Neural cell (in vitro differentiated cells): ENCODE data around the gene SLC2A14. TPM values are rescaled to one million over a fixed set of nuclear protein-coding genes. Genes with fewer than 3 reads are reported as not detected.
"Not testable (repeated sequence)": the region's sequence is repeated elsewhere in the genome, so short reads cannot be mapped to it uniquely, and the experiment has no call there.

Source experiments
- H2AFZ ChIP-seq: fragments of 200-600, 300-800 bp; sonication (generic), shearing (Covaris generic); 2 replicates; pipeline ENCODE4 v1.6.0; 2014; ENCODE audit warnings: low read depth, mild to moderate bottlenecking, antibody characterized with exemption, low read length, moderate library complexity
- H3F3A ChIP-seq: fragments of 200-600 bp; shearing (Covaris generic); 2 replicates; pipeline ENCODE4 v1.6.1; 2016; ENCODE audit warnings: mild to moderate bottlenecking, moderate library complexity, mixed read lengths, antibody characterized with exemption, low read length; ENCODE audit not compliant: insufficient read depth, poor library complexity, severe bottlenecking
- H3K27ac ChIP-seq: fragments of 200-600, 300-800 bp; sonication (generic), shearing (Covaris generic); 2 replicates; pipeline ENCODE4 v1.5.1; 2014; ENCODE audit warnings: mild to moderate bottlenecking, low read length, moderate library complexity
- H3K27me3 ChIP-seq: fragments of 300-800, 200-600 bp; sonication (generic), shearing (Covaris generic); 2 replicates; pipeline ENCODE4 v1.6.0; 2014; ENCODE audit warnings: mild to moderate bottlenecking, low read depth, low read length, moderate library complexity; ENCODE audit not compliant: insufficient read depth
- H3K36me3 ChIP-seq: fragments of 300-800, 200-600 bp; sonication (generic), shearing (Covaris generic); 2 replicates; pipeline ENCODE4 v1.5.1; 2014; ENCODE audit warnings: mild to moderate bottlenecking, antibody characterized with exemption, low read length, moderate library complexity; ENCODE audit not compliant: insufficient read depth
- H3K4me2 ChIP-seq: fragments of 300-800, 200-600 bp; sonication (generic), shearing (Covaris generic); 2 replicates; pipeline ENCODE4 v1.6.0; 2014; ENCODE audit warnings: mild to moderate bottlenecking, low read length
- H3K4me3 ChIP-seq: fragments of 300-800, 200-600 bp; sonication (generic), shearing (Covaris generic); 2 replicates; pipeline ENCODE4 v1.5.1; 2014; ENCODE audit warnings: mild to moderate bottlenecking, low read length, moderate library complexity
- H3K79me2 ChIP-seq: fragments of 200-600 bp; shearing (Covaris generic); replicated peaks from 2 replicates; pipeline ENCODE4 v1.6.0; 2014; ENCODE audit warnings: mild to moderate bottlenecking, low read length, moderate library complexity; ENCODE audit not compliant: insufficient read depth
- H3K9ac ChIP-seq: fragments of 300-800, 200-600 bp; sonication (generic), shearing (Covaris generic); 2 replicates; pipeline ENCODE4 v1.6.1; 2016; ENCODE audit warnings: mild to moderate bottlenecking, low read length, mixed read lengths
- H3K9me2 ChIP-seq: fragments of 200-600 bp; shearing (Covaris generic); 2 replicates; pipeline ENCODE4 v1.6.1; 2016; ENCODE audit warnings: mild to moderate bottlenecking, low read length, mixed read lengths; ENCODE audit not compliant: insufficient read depth
- H3K9me3 ChIP-seq: fragments of 200-600, 300-800 bp; sonication (generic), shearing (Covaris generic); 2 replicates; pipeline ENCODE4 v1.6.1; 2016; ENCODE audit warnings: mild to moderate bottlenecking, mixed run types, low read length, moderate library complexity, mixed read lengths
- H4K20me1 ChIP-seq: fragments of 200-600 bp; shearing (Covaris generic); 2 replicates; pipeline ENCODE4 v1.6.1; 2016; ENCODE audit warnings: mild to moderate bottlenecking, mixed run types; ENCODE audit not compliant: insufficient read depth
- polyA plus RNA-seq: library from polyadenylated mRNA; depleted of rRNA; stranded (reverse); fragments of >200 nt; gene quantifications from 2 replicates; pipeline ENCODE4 v1.2.3, GENCODE V29; 2014
- TF ChIP-seq, protein P1 (sequence below): IDR thresholded peaks from 2 replicates; pipeline ENCODE4 v1.6.1; 2012; ENCODE audit warnings: borderline replicate concordance

Gene SLC2A14
- polyA plus RNA-seq, 1 donor from 2014 or later: not detected

DNA sequence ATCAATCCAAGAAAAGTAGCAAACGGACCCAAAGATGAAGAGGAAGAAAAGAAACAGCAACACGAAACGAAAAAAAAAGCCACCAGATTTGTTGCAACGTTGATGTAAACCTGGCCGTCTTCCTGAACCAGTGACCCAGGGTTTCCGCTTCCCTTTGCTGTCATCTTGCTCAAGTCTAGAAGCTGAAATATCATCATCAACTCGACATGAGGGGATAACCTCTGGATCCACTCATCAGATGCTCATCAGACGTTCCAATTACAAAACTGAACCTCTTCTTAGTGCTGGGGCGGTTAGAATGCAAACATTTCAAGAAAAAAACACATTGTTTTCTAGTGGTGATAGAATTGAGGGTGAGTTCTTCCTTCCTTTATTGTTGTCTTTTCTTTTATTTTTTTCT is 29.1 kb downstream of the SLC2A14 start:
- not testable (repeated sequence) for H3F3A ChIP-seq, H3K4me3 ChIP-seq, H3K27me3 ChIP-seq, H3K9me3 ChIP-seq, H3K27ac ChIP-seq, H3K9me2 ChIP-seq, H2AFZ ChIP-seq, H4K20me1 ChIP-seq, H3K4me2 ChIP-seq, H3K9ac ChIP-seq, H3K36me3 ChIP-seq, H3K79me2 ChIP-seq

DNA sequence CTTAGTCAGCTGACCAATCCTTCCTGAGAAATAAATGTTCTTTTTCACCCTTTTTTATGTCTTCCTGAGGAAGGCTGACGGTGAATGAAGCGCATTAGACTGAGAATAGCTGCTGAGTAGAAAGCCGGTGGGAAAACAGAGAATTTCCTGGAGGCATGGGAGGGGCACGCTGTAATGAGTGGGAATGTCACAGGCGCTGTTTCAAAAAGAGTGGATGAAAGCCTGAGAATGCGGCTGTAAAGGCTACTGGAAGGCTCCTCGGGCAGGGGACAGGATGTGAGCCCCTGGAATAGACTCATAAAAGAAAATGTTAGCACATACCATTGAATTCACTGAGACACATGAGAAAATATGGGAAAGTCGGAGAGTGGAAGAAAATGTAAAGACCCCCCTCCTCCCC is 29.6 kb downstream of the SLC2A14 start:
- H3K36me3 ChIP-seq, H3F3A ChIP-seq, H3K27me3 ChIP-seq, H3K4me2 ChIP-seq, H3K79me2 ChIP-seq, H3K27ac ChIP-seq, H4K20me1 ChIP-seq, H3K4me3 ChIP-seq, H3K9ac ChIP-seq, H3K9me3 ChIP-seq, H2AFZ ChIP-seq, H3K9me2 ChIP-seq: not testable (repeated sequence)
- TF ChIP-seq, protein P1, sequence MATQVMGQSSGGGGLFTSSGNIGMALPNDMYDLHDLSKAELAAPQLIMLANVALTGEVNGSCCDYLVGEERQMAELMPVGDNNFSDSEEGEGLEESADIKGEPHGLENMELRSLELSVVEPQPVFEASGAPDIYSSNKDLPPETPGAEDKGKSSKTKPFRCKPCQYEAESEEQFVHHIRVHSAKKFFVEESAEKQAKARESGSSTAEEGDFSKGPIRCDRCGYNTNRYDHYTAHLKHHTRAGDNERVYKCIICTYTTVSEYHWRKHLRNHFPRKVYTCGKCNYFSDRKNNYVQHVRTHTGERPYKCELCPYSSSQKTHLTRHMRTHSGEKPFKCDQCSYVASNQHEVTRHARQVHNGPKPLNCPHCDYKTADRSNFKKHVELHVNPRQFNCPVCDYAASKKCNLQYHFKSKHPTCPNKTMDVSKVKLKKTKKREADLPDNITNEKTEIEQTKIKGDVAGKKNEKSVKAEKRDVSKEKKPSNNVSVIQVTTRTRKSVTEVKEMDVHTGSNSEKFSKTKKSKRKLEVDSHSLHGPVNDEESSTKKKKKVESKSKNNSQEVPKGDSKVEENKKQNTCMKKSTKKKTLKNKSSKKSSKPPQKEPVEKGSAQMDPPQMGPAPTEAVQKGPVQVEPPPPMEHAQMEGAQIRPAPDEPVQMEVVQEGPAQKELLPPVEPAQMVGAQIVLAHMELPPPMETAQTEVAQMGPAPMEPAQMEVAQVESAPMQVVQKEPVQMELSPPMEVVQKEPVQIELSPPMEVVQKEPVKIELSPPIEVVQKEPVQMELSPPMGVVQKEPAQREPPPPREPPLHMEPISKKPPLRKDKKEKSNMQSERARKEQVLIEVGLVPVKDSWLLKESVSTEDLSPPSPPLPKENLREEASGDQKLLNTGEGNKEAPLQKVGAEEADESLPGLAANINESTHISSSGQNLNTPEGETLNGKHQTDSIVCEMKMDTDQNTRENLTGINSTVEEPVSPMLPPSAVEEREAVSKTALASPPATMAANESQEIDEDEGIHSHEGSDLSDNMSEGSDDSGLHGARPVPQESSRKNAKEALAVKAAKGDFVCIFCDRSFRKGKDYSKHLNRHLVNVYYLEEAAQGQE: peak; percentile 23

DNA sequence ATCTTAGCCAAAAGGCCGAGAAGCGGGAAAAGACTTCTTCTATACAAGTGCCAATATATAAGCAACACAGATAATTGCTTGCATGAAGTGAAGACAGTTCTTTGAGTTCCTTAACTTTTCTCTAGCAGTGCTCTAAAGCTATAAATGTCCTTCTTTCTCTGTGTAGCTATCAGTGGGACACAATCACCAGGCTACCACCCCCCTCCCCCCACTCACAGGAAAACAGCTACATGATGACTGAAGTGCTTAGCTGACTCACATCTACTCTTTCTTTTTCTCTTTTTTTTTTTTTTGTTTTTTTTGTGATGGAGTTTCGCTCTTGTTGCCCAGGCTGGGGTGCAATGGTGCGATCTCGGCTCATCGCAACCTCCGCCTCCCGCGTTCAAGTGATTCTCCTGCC is 30.3 kb downstream of the SLC2A14 start:
- not testable (repeated sequence) for H3K79me2 ChIP-seq, H3K9me2 ChIP-seq, H3K9me3 ChIP-seq, H3K9ac ChIP-seq, H3F3A ChIP-seq, H4K20me1 ChIP-seq, H3K4me2 ChIP-seq, H3K27ac ChIP-seq, H2AFZ ChIP-seq, H3K4me3 ChIP-seq, H3K27me3 ChIP-seq, H3K36me3 ChIP-seq

DNA sequence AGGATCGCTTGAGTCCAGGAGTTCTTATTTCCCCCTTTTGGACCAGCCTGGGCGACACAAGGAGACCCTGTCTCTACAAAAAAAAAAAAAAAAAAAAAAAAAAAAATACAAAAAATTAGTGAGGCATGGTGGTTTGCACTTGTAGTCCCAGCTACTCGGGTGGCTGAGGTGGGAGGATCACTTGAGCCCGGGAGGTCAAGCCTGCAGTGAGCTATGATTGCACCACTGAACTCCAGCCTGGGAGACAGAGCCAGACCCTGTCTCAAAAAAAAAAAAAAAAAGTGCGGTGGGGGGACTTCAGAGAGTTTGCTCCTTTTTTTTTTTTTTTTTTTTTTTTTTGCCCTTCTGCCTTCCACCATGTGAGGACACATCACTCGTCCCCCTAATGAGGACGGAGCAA is 32.9 kb downstream of the SLC2A14 start:
- H3K9ac ChIP-seq, H3F3A ChIP-seq, H3K27ac ChIP-seq, H2AFZ ChIP-seq, H3K36me3 ChIP-seq, H3K9me3 ChIP-seq, H3K27me3 ChIP-seq, H3K9me2 ChIP-seq, H3K4me2 ChIP-seq, H3K4me3 ChIP-seq, H4K20me1 ChIP-seq, H3K79me2 ChIP-seq: not testable (repeated sequence)

DNA sequence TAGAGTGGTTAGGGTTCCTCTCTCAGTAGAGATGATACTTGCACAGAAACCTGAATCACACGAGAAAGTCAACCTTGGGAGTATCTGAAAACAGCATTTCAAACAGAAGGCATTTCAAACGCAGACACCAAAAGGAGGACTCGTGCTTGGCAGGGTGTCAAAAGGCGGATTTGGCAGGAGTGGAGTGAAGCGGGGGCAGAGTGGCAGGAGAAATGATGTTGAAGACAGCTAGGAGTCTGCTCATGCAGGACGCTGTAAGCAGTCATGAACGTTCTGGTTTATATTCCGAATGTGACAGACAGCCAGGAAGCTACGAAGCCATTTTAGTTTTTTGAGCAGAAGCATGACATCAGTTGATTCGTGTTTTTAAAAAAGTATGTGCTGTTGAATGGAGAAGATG is 33.5 kb downstream of the SLC2A14 start:
- H3K4me3 ChIP-seq, H3F3A ChIP-seq, H3K27ac ChIP-seq, H2AFZ ChIP-seq, H3K9me2 ChIP-seq, H3K4me2 ChIP-seq, H3K9ac ChIP-seq, H3K9me3 ChIP-seq, H4K20me1 ChIP-seq, H3K79me2 ChIP-seq, H3K36me3 ChIP-seq, H3K27me3 ChIP-seq: not testable (repeated sequence)
